Right atrium auricular region (tissue), 2 donors: ENCODE results near the gene PLXNA2. TPM values are rescaled to one million over a fixed set of nuclear protein-coding genes. Genes with fewer than 3 reads are reported as not detected.
A peak's percentile ranks its signal among the peaks of the same experiment; 100 is the strongest.

Source experiments
- DNase-seq: peaks from one replicate; pipeline ENCODE4 v3.0.0-alpha.2; 2019; ENCODE audit warnings: low spot score
- H3K27ac ChIP-seq, 2 donors: fragments of 200-600 bp; sonication (generic); 1 replicate in 1 of 2; 2 replicates in 1 of 2; pipeline ENCODE4 v1.5.1; 2016 to 2019
- H3K27me3 ChIP-seq, 2 donors: fragments of 200-600 bp; sonication (generic); one replicate each; pipeline versions ENCODE4 v1.5.1 to v1.6.0; 2017 to 2019
- H3K36me3 ChIP-seq: fragments of 200-600 bp; sonication (generic); one replicate; pipeline ENCODE4 v1.5.1; 2016
- H3K4me1 ChIP-seq, 2 donors: fragments of 200-600 bp; sonication (generic); one replicate each; pipeline versions ENCODE4 v1.5.1 to v1.6.0; 2017 to 2019
- H3K4me3 ChIP-seq, 2 donors: fragments of 200-600 bp; sonication (generic); 1 replicate in 1 of 2; 2 replicates in 1 of 2; pipeline ENCODE4 v1.5.1; 2017 to 2019; ENCODE audit warnings: mild to moderate bottlenecking in 1 of 2, moderate library complexity in 1 of 2
- H3K9me3 ChIP-seq, 2 donors: fragments of 200-600 bp; sonication (generic); one replicate each; pipeline ENCODE4 v1.5.1; 2019
- total RNA-seq, 2 donors: library from RNA; depleted of rRNA; stranded (reverse); fragments of >200 nt; gene quantifications; one replicate each; pipeline ENCODE4 v1.1.0, GENCODE V29; 2016
- TF ChIP-seq, protein P1 (sequence below), 2 donors: fragments of 200-600 bp; sonication (generic); IDR thresholded peaks; one replicate each; pipeline ENCODE4 v1.5.1; 2019; ENCODE audit warnings: antibody characterized with exemption in 2 of 2

PLXNA2 gene
- total RNA-seq, 2 donors from 2014 or later = 10.8 to 23.8 TPM

- H3K4me3 ChIP-seq = no peak overlapping the region
- H3K27ac ChIP-seq = no peak overlapping the region
- DNase-seq = no peak
- no peaks in the 10 kb centered on the region for H3K9me3 ChIP-seq
- H3K36me3 ChIP-seq = peaks cover 20% of the 10 kb centered on the region
- H3K4me1 ChIP-seq = peaks cover 0 to 9% of the 10 kb centered on the region in 2 donors
- no peaks in the 10 kb centered on the region for H3K27me3 ChIP-seq
- TF ChIP-seq, protein P1, sequence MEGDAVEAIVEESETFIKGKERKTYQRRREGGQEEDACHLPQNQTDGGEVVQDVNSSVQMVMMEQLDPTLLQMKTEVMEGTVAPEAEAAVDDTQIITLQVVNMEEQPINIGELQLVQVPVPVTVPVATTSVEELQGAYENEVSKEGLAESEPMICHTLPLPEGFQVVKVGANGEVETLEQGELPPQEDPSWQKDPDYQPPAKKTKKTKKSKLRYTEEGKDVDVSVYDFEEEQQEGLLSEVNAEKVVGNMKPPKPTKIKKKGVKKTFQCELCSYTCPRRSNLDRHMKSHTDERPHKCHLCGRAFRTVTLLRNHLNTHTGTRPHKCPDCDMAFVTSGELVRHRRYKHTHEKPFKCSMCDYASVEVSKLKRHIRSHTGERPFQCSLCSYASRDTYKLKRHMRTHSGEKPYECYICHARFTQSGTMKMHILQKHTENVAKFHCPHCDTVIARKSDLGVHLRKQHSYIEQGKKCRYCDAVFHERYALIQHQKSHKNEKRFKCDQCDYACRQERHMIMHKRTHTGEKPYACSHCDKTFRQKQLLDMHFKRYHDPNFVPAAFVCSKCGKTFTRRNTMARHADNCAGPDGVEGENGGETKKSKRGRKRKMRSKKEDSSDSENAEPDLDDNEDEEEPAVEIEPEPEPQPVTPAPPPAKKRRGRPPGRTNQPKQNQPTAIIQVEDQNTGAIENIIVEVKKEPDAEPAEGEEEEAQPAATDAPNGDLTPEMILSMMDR (IDR thresholded peaks at IDR 0.05) = no peak
Observed at GRCh38 chr1:208052926-208053407, 191.2 kb downstream of the PLXNA2 start.

- Histone ChIP-seq H3K36me3 (peaks cover 18% of the 10 kb centered on the region), H3K27me3 (no peaks in the 10 kb centered on the region), H3K9me3 (no peaks in the 10 kb centered on the region), H3K4me3 (no peak overlapping the region), H3K4me1 (peaks cover 0 to 16% of the 10 kb centered on the region in 2 donors), H3K27ac (no peak overlapping the region)
- DNase-seq = no peak
- TF ChIP-seq, protein P1 (IDR thresholded peaks at IDR 0.05) = no peak
Observed at GRCh38 chr1:208052135-208052534, 192.0 kb downstream of the PLXNA2 start.

DNA sequence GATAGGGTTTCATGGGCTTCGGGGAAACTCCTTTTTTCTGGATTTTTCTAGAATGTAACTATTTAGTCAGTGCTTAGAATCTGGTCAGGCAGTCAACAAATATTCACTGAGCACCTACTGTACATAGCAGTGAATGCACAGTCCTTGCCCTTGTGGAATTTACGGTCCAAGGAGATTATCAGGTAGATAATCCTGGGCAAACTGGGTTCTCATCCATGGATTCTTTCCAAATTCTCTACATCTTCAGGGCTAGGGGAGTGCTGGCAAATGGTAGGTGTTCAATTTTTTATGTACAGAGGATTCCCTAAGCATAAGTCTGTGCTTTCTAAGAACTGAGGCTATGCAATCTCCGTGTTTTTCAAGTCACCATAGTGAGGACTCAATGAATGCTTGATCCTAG lies 192.5 kb downstream of the PLXNA2 start:
- Histone ChIP-seq H3K4me1 (peaks cover 0 to 20% of the 10 kb centered on the region in 2 donors), H3K4me3 (no peak overlapping the region), H3K27me3 (no peaks in the 10 kb centered on the region), H3K27ac (no peak overlapping the region), H3K9me3 (no peaks in the 10 kb centered on the region), H3K36me3 (peaks cover 18% of the 10 kb centered on the region)
- TF ChIP-seq, protein P1 (IDR thresholded peaks at IDR 0.05) = no peak
- no peak for DNase-seq

DNA sequence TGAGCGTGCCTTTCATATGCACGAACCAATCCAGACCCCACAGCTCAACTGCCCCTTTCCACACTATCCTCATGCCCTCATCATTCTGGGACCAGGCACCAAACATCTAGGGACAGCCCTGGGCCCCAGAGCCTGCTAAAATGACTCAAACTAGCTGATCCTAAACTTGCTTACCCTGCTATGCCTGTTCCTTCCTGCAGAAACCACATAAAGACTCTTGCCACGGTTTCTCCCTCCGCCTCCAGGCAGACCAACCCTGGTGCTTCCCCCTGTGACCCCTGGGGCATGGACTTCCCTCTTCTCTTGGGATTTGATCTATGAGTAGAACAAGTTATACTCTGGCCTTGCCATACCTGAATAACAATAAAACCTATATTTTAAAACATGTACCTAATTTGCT lies 195.3 kb downstream of the PLXNA2 start:
- no peak for DNase-seq
- TF ChIP-seq, protein P1 (IDR thresholded peaks at IDR 0.05) = no peak
- peak overlapping the region in 1 of 2 donors; percentile 61 for H3K27ac ChIP-seq
- no peaks in the 10 kb centered on the region for H3K27me3 ChIP-seq
- H3K4me3 ChIP-seq = no peak overlapping the region
- peaks cover 0 to 29% of the 10 kb centered on the region in 2 donors for H3K4me1 ChIP-seq
- no peaks in the 10 kb centered on the region for H3K9me3 ChIP-seq
- H3K36me3 ChIP-seq = peaks cover 31% of the 10 kb centered on the region

GRCh38 chr1:208047975-208048374 lies 196.2 kb downstream of the PLXNA2 start:
- no peaks in the 10 kb centered on the region for H3K27me3 ChIP-seq
- peaks cover 0 to 35% of the 10 kb centered on the region in 2 donors for H3K4me1 ChIP-seq
- H3K9me3 ChIP-seq = no peaks in the 10 kb centered on the region
- peak; percentile 76 for DNase-seq
- H3K27ac ChIP-seq = peak overlapping the region; percentile 61
- H3K4me3 ChIP-seq = no peak overlapping the region
- peaks cover 32% of the 10 kb centered on the region for H3K36me3 ChIP-seq
- TF ChIP-seq, protein P1 (IDR thresholded peaks at IDR 0.05) = no peak

GRCh38 chr1:208047476-208047934 lies 196.7 kb downstream of the PLXNA2 start:
- peak; percentile 87 for DNase-seq
- Histone ChIP-seq H3K4me1 (peaks cover 0 to 35% of the 10 kb centered on the region in 2 donors), H3K4me3 (no peak overlapping the region), H3K9me3 (no peaks in the 10 kb centered on the region), H3K27ac (peak overlapping the region; percentile 61), H3K27me3 (no peaks in the 10 kb centered on the region), H3K36me3 (peaks cover 37% of the 10 kb centered on the region)
- TF ChIP-seq, protein P1 (IDR thresholded peaks at IDR 0.05) = no peak
